WTC11 (cell line): ENCODE measurements around the gene TOM1L2. TPM values are rescaled to one million over a fixed set of nuclear protein-coding genes. Genes with fewer than 3 reads are reported as not detected.

ENCODE experiments used
- ATAC-seq: fragments of 200-7000 bp; cut with Tn5 transposase; 2 replicates; pipeline ENCODE4 v1.10.0; 2021; ENCODE audit warnings: mild to moderate bottlenecking, moderate library complexity
- CTCF ChIA-PET: fragments of 300-600 bp; sonication (Branson Sonifier 250); formaldehyde crosslinking; loops from one replicate; lab custom pipeline; 2021; ENCODE audit warnings: antibody characterized with exemption; lab: Charles Lee
- POLR2A ChIA-PET: fragments of 350-600 bp; sonication (Branson Sonifier 250); formaldehyde crosslinking; loops from one replicate; lab custom pipeline; 2021; ENCODE audit warnings: antibody characterized with exemption; lab: Charles Lee
- DNase-seq: peaks from one replicate; pipeline ENCODE4 v3.0.0; 2021; ENCODE audit warnings: low spot score
- H3K27ac Mint-ChIP-seq: 2 replicates; pipeline ENCODE4 v1.8.0; 2021; ENCODE audit warnings: mixed read lengths
- H3K27me3 Mint-ChIP-seq: 2 replicates; pipeline ENCODE4 v1.8.0; 2021; ENCODE audit warnings: low read depth, mild to moderate bottlenecking, moderate library complexity, mixed read lengths
- H3K36me3 Mint-ChIP-seq: 2 replicates; pipeline ENCODE4 v1.8.0; 2021; ENCODE audit warnings: mixed read lengths
- H3K4me1 Mint-ChIP-seq: 2 replicates; pipeline ENCODE4 v1.8.0; 2022; ENCODE audit warnings: mixed read lengths
- H3K4me3 Mint-ChIP-seq: 2 replicates; pipeline ENCODE4 v1.8.0; 2021; ENCODE audit warnings: mild to moderate bottlenecking, moderate library complexity, mixed read lengths
- H3K9me3 Mint-ChIP-seq: 2 replicates; pipeline ENCODE4 v1.8.0; 2021; ENCODE audit warnings: mixed read lengths
- CBFB ChIP-seq: sonication (generic); formaldehyde crosslinking; IDR thresholded peaks from 2 replicates; pipeline ENCODE4 v1.8.1; 2022; ENCODE audit warnings: mild to moderate bottlenecking, low read depth, missing genetic modification reagents
- FOXP1 ChIP-seq: sonication (generic); formaldehyde crosslinking; IDR thresholded peaks from 2 replicates; pipeline ENCODE4 v1.8.0; 2022; ENCODE audit warnings: missing genetic modification reagents, mild to moderate bottlenecking, moderate library complexity, borderline replicate concordance
- JUN ChIP-seq: sonication (generic); formaldehyde crosslinking; IDR thresholded peaks from 2 replicates; pipeline ENCODE4 v1.8.0; 2023; ENCODE audit warnings: mild to moderate bottlenecking, missing genetic modification reagents
- MXD4 ChIP-seq: fragments of 250-450 bp; sonication (Bioruptor Pico); IDR thresholded peaks from 2 replicates; pipeline ENCODE4 v1.8.0; 2021; ENCODE audit warnings: mild to moderate bottlenecking, moderate library complexity, borderline replicate concordance
- NFATC4 ChIP-seq: fragments of 250-450 bp; sonication (Bioruptor Pico); IDR thresholded peaks from 2 replicates; pipeline ENCODE4 v1.9.0; 2021; ENCODE audit warnings: mild to moderate bottlenecking
- NR2C2 ChIP-seq: sonication (generic); formaldehyde crosslinking; IDR thresholded peaks from 2 replicates; pipeline ENCODE4 v1.8.0; 2022; ENCODE audit warnings: mild to moderate bottlenecking, missing genetic modification reagents
- NR3C1 ChIP-seq: sonication (generic); formaldehyde crosslinking; conservative IDR thresholded peaks from 2 replicates; pipeline ENCODE4 v1.8.1; 2023; ENCODE audit warnings: low read depth, mild to moderate bottlenecking, missing genetic modification reagents
- RELA ChIP-seq: sonication (generic); formaldehyde crosslinking; IDR thresholded peaks from 2 replicates; pipeline ENCODE4 v1.8.1; 2022; ENCODE audit warnings: missing genetic modification reagents, mild to moderate bottlenecking, borderline replicate concordance
- SOX15 ChIP-seq: fragments of 250-450 bp; sonication (Bioruptor Pico); IDR thresholded peaks from 2 replicates; pipeline ENCODE4 v1.9.0; 2021; ENCODE audit warnings: mild to moderate bottlenecking
- TEAD4 ChIP-seq: sonication (generic); formaldehyde crosslinking; IDR thresholded peaks from 2 replicates; pipeline ENCODE4 v1.8.0; 2022; ENCODE audit warnings: mild to moderate bottlenecking, missing genetic modification reagents
- total RNA-seq: library from RNA; stranded (reverse); gene quantifications from 3 replicates; pipeline ENCODE4 v1.2.3, GENCODE V29; 2021
- TF ChIP-seq, protein P1 (sequence below): sonication (generic); formaldehyde crosslinking; IDR thresholded peaks from 2 replicates; pipeline ENCODE4 v1.8.0; 2022; ENCODE audit warnings: mild to moderate bottlenecking, missing genetic modification reagents
- TF ChIP-seq, protein P2 (sequence below): sonication (generic); formaldehyde crosslinking; conservative IDR thresholded peaks from 2 replicates; pipeline ENCODE4 v1.8.1; 2022; ENCODE audit warnings: mild to moderate bottlenecking, missing genetic modification reagents
- TF ChIP-seq, protein P3 (sequence below): sonication (generic); formaldehyde crosslinking; IDR thresholded peaks from 2 replicates; pipeline ENCODE4 v1.8.1; 2022; ENCODE audit warnings: missing genetic modification reagents, borderline replicate concordance
- TF ChIP-seq, protein P4 (sequence below): fragments of 250-450 bp; sonication (Bioruptor Pico); IDR thresholded peaks from 2 replicates; pipeline ENCODE4 v1.9.0; 2021; ENCODE audit warnings: mild to moderate bottlenecking
- TF ChIP-seq, protein P5 (sequence below): sonication (generic); formaldehyde crosslinking; IDR thresholded peaks from 2 replicates; pipeline ENCODE4 v1.8.0; 2023; ENCODE audit warnings: mild to moderate bottlenecking, missing genetic modification reagents
- TF ChIP-seq, protein P6 (sequence below): sonication (generic); formaldehyde crosslinking; IDR thresholded peaks from 2 replicates; pipeline ENCODE4 v1.8.1; 2023; ENCODE audit warnings: mild to moderate bottlenecking, missing genetic modification reagents, moderate library complexity
- TF ChIP-seq, protein P7 (sequence below): sonication (generic); formaldehyde crosslinking; IDR thresholded peaks from 2 replicates; pipeline ENCODE4 v1.8.0; 2022; ENCODE audit warnings: mild to moderate bottlenecking, missing genetic modification reagents
- TF ChIP-seq, protein P8 (sequence below): sonication (generic); formaldehyde crosslinking; conservative IDR thresholded peaks from 2 replicates; pipeline ENCODE4 v1.8.1; 2023; ENCODE audit warnings: mild to moderate bottlenecking, low read depth, missing genetic modification reagents, moderate library complexity

The TOM1L2 gene
- total RNA-seq, 1 experiment from 2014 or later, result 6.4 TPM

DNA sequence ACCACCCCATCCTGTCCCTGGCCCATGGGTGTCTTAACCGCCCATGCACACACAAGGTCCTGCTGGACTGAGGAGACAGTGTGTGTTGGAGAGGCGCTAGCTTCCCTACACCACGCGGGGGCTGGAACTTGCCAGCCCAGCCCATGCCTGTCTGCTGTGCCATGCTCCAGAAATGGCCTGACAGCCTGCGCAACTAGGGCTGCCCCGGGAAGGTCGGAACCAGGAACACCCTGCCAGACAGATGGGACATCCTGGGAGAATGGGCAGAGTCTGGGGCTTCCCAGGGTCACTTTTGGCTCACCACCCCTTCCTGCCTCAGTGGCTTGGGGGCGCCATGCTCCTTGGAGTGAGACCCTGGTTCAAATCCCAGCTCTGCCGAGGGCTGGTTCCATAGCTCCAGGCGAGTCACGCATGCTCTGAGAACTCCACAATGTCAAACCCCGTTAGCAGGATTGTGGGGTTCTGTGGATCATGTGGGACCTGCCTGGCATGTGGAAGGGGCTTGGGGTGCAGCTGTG is 171.6 kb downstream of the TOM1L2 start:
- Mint-ChIP-seq H3K4me1 (peaks cover 13% of the 10 kb centered on the region), H3K27me3 (no peaks in the 10 kb centered on the region; the same call in 1 of the 2 replicates), H3K36me3 (no peaks in the 10 kb centered on the region), H3K4me3 (no peak overlapping the region), H3K9me3 (no peaks in the 10 kb centered on the region), H3K27ac (no peak overlapping the region)
- ATAC-seq (peak; percentile 26), DNase-seq (no peak)
- TF ChIP-seq RELA (CRISPR knock-in tag) (0 out of 2 replicates have a peak, but pooled peaks have one; percentile 16), NR2C2 (CRISPR knock-in tag) (no peak)
- ChIA-PET POLR2A (interaction anchor here (0.5 to 0.7 kb wide), 2 partner anchors 9 to 417 kb away, joined by 3 to 6 read pairs; no protein-coding TSS in a partner anchor), CTCF (interaction anchor here (0.8 to 3.0 kb wide), 17 partner anchors 9 to 194 kb away, joined by 3 to 19 read pairs (median 4); no protein-coding TSS in a partner anchor)

DNA sequence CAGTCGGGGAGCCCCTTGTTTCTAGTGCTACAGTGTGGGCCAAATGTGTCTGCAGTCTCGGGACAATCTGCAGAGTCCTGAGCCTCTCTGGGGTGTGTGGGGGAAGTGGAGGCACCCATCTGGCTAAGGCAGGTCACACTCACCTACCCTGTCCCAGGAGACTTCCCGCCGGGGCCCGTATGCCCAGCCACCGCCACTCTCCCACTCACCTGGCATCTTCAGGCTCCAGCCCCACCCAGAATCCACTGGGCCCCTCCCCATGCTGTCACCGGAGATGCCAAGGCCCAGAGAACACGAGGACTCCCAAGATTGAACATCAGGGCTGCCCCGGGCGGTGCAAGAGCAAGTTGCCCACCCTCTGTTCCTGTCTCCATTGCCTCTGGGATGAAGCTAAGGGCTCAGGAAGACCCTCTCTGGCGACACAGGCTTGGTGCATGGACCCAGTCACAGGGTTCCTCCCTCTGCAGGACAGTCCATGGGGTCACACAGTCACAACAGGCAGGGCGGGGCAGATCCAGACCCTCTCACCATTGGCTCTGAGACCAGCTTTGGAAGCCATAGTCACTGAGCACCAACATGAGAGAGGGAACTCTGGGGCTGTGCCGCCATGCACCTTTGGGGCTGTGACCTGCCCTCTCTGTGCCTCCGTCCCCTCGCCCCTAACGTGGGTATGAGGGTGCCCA is 173.5 kb downstream of the TOM1L2 start:
- Mint-ChIP-seq H3K9me3 (no peaks in the 10 kb centered on the region), H3K4me3 (no peak overlapping the region)
- no peak; the same call in 1 of the 2 replicates for ATAC-seq
- DNase-seq, result no peak
- no peak for TF ChIP-seq TEAD4 (CRISPR knock-in tag)
- no peak for TF ChIP-seq JUN
- TF ChIP-seq, protein P1, sequence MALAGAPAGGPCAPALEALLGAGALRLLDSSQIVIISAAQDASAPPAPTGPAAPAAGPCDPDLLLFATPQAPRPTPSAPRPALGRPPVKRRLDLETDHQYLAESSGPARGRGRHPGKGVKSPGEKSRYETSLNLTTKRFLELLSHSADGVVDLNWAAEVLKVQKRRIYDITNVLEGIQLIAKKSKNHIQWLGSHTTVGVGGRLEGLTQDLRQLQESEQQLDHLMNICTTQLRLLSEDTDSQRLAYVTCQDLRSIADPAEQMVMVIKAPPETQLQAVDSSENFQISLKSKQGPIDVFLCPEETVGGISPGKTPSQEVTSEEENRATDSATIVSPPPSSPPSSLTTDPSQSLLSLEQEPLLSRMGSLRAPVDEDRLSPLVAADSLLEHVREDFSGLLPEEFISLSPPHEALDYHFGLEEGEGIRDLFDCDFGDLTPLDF (CRISPR knock-in tag), result no peak
- TF ChIP-seq, protein P2, sequence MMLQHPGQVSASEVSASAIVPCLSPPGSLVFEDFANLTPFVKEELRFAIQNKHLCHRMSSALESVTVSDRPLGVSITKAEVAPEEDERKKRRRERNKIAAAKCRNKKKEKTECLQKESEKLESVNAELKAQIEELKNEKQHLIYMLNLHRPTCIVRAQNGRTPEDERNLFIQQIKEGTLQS (CRISPR knock-in tag), result no peak
- TF ChIP-seq, protein P3, sequence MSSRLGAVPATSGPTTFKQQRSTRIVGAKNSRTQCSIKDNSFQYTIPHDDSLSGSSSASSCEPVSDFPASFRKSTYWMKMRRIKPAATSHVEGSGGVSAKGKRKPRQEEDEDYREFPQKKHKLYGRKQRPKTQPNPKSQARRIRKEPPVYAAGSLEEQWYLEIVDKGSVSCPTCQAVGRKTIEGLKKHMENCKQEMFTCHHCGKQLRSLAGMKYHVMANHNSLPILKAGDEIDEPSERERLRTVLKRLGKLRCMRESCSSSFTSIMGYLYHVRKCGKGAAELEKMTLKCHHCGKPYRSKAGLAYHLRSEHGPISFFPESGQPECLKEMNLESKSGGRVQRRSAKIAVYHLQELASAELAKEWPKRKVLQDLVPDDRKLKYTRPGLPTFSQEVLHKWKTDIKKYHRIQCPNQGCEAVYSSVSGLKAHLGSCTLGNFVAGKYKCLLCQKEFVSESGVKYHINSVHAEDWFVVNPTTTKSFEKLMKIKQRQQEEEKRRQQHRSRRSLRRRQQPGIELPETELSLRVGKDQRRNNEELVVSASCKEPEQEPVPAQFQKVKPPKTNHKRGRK, result no peak
- TF ChIP-seq, protein P4, sequence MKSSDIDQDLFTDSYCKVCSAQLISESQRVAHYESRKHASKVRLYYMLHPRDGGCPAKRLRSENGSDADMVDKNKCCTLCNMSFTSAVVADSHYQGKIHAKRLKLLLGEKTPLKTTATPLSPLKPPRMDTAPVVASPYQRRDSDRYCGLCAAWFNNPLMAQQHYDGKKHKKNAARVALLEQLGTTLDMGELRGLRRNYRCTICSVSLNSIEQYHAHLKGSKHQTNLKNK (CRISPR knock-in tag), result no peak
- TF ChIP-seq, all 79 proteins: peak for 0
- Mint-ChIP-seq H3K27me3 (peaks cover 10% of the 10 kb centered on the region), H3K36me3 (no peaks in the 10 kb centered on the region), H3K4me1 (peaks cover 18% of the 10 kb centered on the region), H3K27ac (no peak overlapping the region)
- ChIA-PET CTCF (no interaction called here), POLR2A (no interaction called here)

DNA sequence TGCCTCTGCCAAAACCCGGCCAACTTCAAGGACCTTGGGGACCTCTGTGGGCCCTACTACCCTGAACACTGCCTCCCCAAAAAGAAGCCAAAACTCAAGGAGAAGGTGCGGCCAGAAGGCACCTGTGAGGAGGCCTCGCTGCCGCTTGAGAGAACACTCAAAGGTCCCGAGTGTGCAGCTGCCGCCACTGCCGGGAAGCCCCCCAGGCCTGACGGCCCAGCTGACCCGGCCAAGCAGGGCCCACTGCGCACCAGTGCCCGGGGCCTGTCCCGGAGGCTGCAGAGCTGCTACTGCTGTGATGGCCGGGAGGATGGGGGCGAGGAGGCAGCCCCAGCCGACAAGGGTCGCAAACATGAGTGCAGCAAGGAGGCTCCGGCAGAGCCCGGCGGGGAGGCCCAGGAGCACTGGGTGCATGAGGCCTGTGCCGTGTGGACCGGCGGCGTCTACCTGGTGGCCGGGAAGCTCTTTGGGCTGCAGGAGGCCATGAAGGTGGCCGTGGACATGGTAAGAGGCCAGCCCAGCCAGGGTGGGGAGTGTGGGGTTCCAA is 174.1 kb downstream of the TOM1L2 start:
- Mint-ChIP-seq H3K27ac (no peak overlapping the region), H3K36me3 (no peaks in the 10 kb centered on the region), H3K9me3 (no peaks in the 10 kb centered on the region), H3K4me3 (no peak overlapping the region), H3K27me3 (peaks cover 14% of the 10 kb centered on the region), H3K4me1 (peaks cover 22% of the 10 kb centered on the region)
- CTCF ChIA-PET, result no interaction called here
- POLR2A ChIA-PET, result interaction anchor here (0.6 kb wide), 1 partner anchor 302 kb away, joined by 3 read pairs; the partner anchor contains the start of gene RASD1
- DNase-seq, result no peak
- ATAC-seq, result no peak
- TF ChIP-seq FOXP1 (no peak), CBFB (CRISPR knock-in tag) (no peak), TEAD4 (CRISPR knock-in tag) (no peak), NFATC4 (CRISPR knock-in tag) (no peak), SOX15 (no peak), JUN (no peak), MXD4 (CRISPR knock-in tag) (no peak), NR3C1 (CRISPR knock-in tag) (no peak)
- TF ChIP-seq, protein P5, sequence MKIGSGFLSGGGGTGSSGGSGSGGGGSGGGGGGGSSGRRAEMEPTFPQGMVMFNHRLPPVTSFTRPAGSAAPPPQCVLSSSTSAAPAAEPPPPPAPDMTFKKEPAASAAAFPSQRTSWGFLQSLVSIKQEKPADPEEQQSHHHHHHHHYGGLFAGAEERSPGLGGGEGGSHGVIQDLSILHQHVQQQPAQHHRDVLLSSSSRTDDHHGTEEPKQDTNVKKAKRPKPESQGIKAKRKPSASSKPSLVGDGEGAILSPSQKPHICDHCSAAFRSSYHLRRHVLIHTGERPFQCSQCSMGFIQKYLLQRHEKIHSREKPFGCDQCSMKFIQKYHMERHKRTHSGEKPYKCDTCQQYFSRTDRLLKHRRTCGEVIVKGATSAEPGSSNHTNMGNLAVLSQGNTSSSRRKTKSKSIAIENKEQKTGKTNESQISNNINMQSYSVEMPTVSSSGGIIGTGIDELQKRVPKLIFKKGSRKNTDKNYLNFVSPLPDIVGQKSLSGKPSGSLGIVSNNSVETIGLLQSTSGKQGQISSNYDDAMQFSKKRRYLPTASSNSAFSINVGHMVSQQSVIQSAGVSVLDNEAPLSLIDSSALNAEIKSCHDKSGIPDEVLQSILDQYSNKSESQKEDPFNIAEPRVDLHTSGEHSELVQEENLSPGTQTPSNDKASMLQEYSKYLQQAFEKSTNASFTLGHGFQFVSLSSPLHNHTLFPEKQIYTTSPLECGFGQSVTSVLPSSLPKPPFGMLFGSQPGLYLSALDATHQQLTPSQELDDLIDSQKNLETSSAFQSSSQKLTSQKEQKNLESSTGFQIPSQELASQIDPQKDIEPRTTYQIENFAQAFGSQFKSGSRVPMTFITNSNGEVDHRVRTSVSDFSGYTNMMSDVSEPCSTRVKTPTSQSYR (CRISPR knock-in tag), result no peak
- TF ChIP-seq, protein P6, sequence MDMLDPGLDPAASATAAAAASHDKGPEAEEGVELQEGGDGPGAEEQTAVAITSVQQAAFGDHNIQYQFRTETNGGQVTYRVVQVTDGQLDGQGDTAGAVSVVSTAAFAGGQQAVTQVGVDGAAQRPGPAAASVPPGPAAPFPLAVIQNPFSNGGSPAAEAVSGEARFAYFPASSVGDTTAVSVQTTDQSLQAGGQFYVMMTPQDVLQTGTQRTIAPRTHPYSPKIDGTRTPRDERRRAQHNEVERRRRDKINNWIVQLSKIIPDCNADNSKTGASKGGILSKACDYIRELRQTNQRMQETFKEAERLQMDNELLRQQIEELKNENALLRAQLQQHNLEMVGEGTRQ, result no peak
- TF ChIP-seq, protein P7, sequence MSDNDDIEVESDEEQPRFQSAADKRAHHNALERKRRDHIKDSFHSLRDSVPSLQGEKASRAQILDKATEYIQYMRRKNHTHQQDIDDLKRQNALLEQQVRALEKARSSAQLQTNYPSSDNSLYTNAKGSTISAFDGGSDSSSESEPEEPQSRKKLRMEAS (CRISPR knock-in tag), result no peak
- TF ChIP-seq, protein P8, sequence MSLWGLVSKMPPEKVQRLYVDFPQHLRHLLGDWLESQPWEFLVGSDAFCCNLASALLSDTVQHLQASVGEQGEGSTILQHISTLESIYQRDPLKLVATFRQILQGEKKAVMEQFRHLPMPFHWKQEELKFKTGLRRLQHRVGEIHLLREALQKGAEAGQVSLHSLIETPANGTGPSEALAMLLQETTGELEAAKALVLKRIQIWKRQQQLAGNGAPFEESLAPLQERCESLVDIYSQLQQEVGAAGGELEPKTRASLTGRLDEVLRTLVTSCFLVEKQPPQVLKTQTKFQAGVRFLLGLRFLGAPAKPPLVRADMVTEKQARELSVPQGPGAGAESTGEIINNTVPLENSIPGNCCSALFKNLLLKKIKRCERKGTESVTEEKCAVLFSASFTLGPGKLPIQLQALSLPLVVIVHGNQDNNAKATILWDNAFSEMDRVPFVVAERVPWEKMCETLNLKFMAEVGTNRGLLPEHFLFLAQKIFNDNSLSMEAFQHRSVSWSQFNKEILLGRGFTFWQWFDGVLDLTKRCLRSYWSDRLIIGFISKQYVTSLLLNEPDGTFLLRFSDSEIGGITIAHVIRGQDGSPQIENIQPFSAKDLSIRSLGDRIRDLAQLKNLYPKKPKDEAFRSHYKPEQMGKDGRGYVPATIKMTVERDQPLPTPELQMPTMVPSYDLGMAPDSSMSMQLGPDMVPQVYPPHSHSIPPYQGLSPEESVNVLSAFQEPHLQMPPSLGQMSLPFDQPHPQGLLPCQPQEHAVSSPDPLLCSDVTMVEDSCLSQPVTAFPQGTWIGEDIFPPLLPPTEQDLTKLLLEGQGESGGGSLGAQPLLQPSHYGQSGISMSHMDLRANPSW, result no peak
